GM12878 (cell line): ENCODE data around the gene ZNF282. TPM values are rescaled to one million over a fixed set of nuclear protein-coding genes. Genes with fewer than 3 reads are reported as not detected.

Experiments used
- BACH1 ChIP-seq: fragments of 450-650 bp; IDR thresholded peaks from 2 replicates; pipeline ENCODE4 v1.6.1; 2017; ENCODE audit warnings: mild to moderate bottlenecking, borderline replicate concordance
- CHD2 ChIP-seq: IDR thresholded peaks from 2 replicates; pipeline ENCODE4 v1.6.1; 2011; ENCODE audit warnings: low read depth, low read length, improper control_type of control experiment, borderline replicate concordance
- CHD4 ChIP-seq: fragments of 200-600 bp; sonication (generic); IDR thresholded peaks from 2 replicates; pipeline ENCODE4 v1.6.1; 2016; ENCODE audit warnings: mild to moderate bottlenecking
- CREB1 ChIP-seq: IDR thresholded peaks from 2 replicates; pipeline ENCODE4 v1.6.1; 2012; ENCODE audit warnings: low read depth, mild to moderate bottlenecking, inconsistent platforms
- CTCF ChIP-seq, 3 experiments: IDR thresholded peaks in 2 of 3; conservative IDR thresholded peaks in 1 of 3; 2 replicates each; pipeline ENCODE4 v1.5.1; 2011; ENCODE audit warnings: low read depth in 3 of 3, low read length in 3 of 3, mild to moderate bottlenecking in 3 of 3, control low read depth in 2 of 3, moderate library complexity in 2 of 3, inconsistent platforms in 1 of 3, mixed read lengths in 1 of 3; ENCODE audit not compliant: control insufficient read depth in 2 of 3, insufficient read depth in 1 of 3; ENCODE audit errors: extremely low read depth in 1 of 3
- E2F8 ChIP-seq: fragments of 450-650 bp; IDR thresholded peaks from 2 replicates; pipeline ENCODE4 v1.6.1; 2018; ENCODE audit warnings: mild to moderate bottlenecking, low read depth, moderate library complexity; ENCODE audit not compliant: partially characterized antibody
- GABPA ChIP-seq: IDR thresholded peaks from 2 replicates; pipeline ENCODE4 v1.6.1; 2014; ENCODE audit warnings: antibody characterized with exemption, low read depth, mild to moderate bottlenecking, inconsistent platforms
- HDGF ChIP-seq: fragments of 450-650 bp; IDR thresholded peaks from 2 replicates; pipeline ENCODE4 v1.6.1; 2016; ENCODE audit warnings: antibody characterized with exemption
- IRF5 ChIP-seq: fragments of 450-650 bp; IDR thresholded peaks from 2 replicates; pipeline ENCODE4 v1.6.1; 2017; ENCODE audit warnings: borderline replicate concordance
- MEF2A ChIP-seq: IDR thresholded peaks from 2 replicates; pipeline ENCODE4 v1.6.1; 2011; ENCODE audit warnings: low read depth, mild to moderate bottlenecking, low read length, moderate library complexity; ENCODE audit not compliant: insufficient read depth
- RAD51 ChIP-seq: fragments of 450-650 bp; IDR thresholded peaks from 2 replicates; pipeline ENCODE4 v1.6.1; 2016; ENCODE audit warnings: moderate library complexity, mild to moderate bottlenecking, inconsistent platforms
- SMAD5 ChIP-seq: IDR thresholded peaks from 2 replicates; pipeline ENCODE4 v1.6.1; 2016; ENCODE audit warnings: antibody characterized with exemption, low read depth
- SMARCA5 ChIP-seq: fragments of 450-650 bp; IDR thresholded peaks from 2 replicates; pipeline ENCODE4 v1.6.1; 2017; ENCODE audit warnings: mild to moderate bottlenecking
- SP1 ChIP-seq: IDR thresholded peaks from one replicate; pipeline ENCODE4 v1.6.1; 2011; ENCODE audit warnings: low read depth, low read length
- SUZ12 ChIP-seq: fragments of 200-600 bp; sonication (generic); IDR thresholded peaks from one replicate; pipeline ENCODE4 v1.6.1; 2018; ENCODE audit warnings: antibody characterized with exemption, mild to moderate bottlenecking; ENCODE audit not compliant: unreplicated experiment
- TCF12 ChIP-seq: IDR thresholded peaks from 2 replicates; pipeline ENCODE4 v1.6.1; 2011; ENCODE audit warnings: low read depth, mild to moderate bottlenecking, low read length
- YBX1 ChIP-seq: fragments of 450-650 bp; IDR thresholded peaks from 2 replicates; pipeline ENCODE4 v1.6.1; 2016; ENCODE audit warnings: antibody characterized with exemption
- ZNF24 ChIP-seq: fragments of 450-650 bp; IDR thresholded peaks from 2 replicates; pipeline ENCODE4 v1.6.1; 2017; ENCODE audit warnings: antibody characterized with exemption, mild to moderate bottlenecking
- ZNF592 ChIP-seq: fragments of 450-650 bp; IDR thresholded peaks from 2 replicates; pipeline ENCODE4 v1.6.1; 2017; ENCODE audit warnings: mild to moderate bottlenecking, moderate library complexity
- ZZZ3 ChIP-seq: IDR thresholded peaks from 2 replicates; pipeline ENCODE4 v1.6.1; 2011; ENCODE audit warnings: low read depth; ENCODE audit not compliant: control insufficient read depth, insufficient read length
- polyA plus RNA-seq, 11 experiments: library from polyadenylated mRNA; depleted of rRNA in 4 of 11; unstranded in 6 of 11; stranded (reverse) in 5 of 11; fragments of >200 nt; fragmentation: Nextera tagmentation in 4 of 11; fragmentation: Illumina TruSeq in 1 of 11; extraction: Ambion mirVana in 4 of 11; extraction: Trizol in 1 of 11; gene quantifications; 1 replicate in 1 of 11; 2 replicates in 10 of 11; pipeline versions ENCODE4 v1.2.1 to v1.2.3, GENCODE V29; 2011 to 2016; ENCODE audit warnings: inconsistent platforms in 2 of 11, missing spikeins in 2 of 11, low read depth in 1 of 11
- total RNA-seq, 4 experiments: library from RNA; depleted of rRNA in 3 of 4; stranded (reverse); fragments of >200 nt in 3 of 4; fragmentation: Illumina TruSeq in 1 of 4; extraction: Trizol in 1 of 4; gene quantifications; 2 replicates each; pipeline versions ENCODE4 v1.2.1 to v1.2.3, GENCODE V29; 2013 to 2021

The ZNF282 gene
- total and polyA plus RNA-seq, 10 of the 15 experiments (the other 5 are each of a cell fraction or from before 2014, with no cell fraction given): 0.35 to 28.4 (median 8.1) TPM

DNA sequence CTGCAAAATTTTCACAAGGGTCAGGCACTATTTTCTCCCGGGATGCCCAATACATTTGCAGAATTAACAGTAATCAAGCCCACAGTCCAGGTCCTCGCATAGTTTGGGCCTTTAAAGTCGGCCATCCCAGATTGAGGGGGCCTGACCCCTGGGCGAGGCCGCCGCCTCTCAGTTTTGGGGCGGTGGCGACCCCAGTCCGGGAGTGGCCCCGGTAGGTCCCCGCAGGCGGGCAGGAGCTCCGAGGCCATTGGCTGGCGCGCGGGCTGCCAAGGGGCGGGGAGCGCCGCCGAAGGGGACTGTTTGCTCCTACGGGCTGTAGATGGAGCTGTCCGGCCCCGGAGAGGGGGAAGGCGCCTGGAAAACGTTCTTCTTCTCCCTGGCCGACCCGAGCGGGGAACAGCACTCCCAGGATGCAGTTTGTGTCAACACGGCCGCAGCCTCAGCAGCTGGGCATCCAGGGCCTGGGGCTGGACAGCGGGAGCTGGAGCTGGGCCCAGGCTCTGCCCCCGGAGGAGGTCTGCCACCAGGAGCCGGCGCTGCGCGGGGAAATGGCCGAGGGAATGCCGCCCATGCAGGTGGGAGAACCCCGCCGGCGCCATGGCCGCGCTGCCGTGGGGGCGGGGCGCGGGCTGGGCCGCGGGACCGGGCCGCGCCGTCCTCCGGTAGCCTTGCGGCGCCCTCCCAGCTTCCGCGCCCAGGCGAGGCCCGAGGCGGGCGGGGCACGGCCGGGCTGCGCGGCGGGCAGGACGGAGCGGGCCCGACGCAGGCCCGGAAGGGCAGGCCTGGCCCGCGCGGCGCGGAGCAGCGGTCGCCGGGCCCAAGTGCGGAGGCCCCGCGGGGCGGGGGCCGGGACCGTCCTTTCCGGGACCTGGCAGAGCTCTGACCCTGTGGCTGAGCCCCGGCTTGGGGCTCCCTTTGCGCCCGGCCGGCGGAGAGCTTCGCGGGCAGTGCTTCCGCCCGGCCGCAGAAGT lies at the start of gene ZNF282 (continued):
- TF ChIP-seq CTCF (IDR thresholded peaks at IDR 0.05 in 2 of 3, conservative IDR thresholded peaks at IDR 0.05 in 1 of 3; ENCODE audit: control insufficient read depth in 2 of 3, extremely low read depth in 1 of 3, insufficient read depth in 1 of 3, low read depth in 3 of 3, low read length in 3 of 3): peak; percentile 52 to 70 (median 68)
- no peak for TF ChIP-seq E2F8
- no peak for TF ChIP-seq SP1
- TF ChIP-seq CHD4: no peak
- no peak for TF ChIP-seq ZZZ3
- no peak for TF ChIP-seq RAD51
- TF ChIP-seq MEF2A: no peak
- TF ChIP-seq ZNF592: no peak
- 0 out of 2 replicates have a peak, but pooled peaks have one; percentile 14 for TF ChIP-seq CREB1
- TF ChIP-seq HDGF: 0 out of 2 replicates have a peak, but pooled peaks have one; percentile 52
- peak; percentile 90 for TF ChIP-seq SMARCA5
- TF ChIP-seq SUZ12: no peak
- no peak for TF ChIP-seq BACH1
- TF ChIP-seq TCF12: peak; percentile 46; the same call in 1 of the 2 replicates
- TF ChIP-seq ZNF24: no peak
- TF ChIP-seq SMAD5: peak; percentile 74; the same call in 1 of the 2 replicates
- no peak for TF ChIP-seq YBX1
- peak; percentile 54; the same call in 1 of the 2 replicates for TF ChIP-seq CHD2
- no peak for TF ChIP-seq GABPA
- no peak for TF ChIP-seq IRF5
